T-cell (primary cell): ENCODE results near the gene ITGB7. TPM values are rescaled to one million over a fixed set of nuclear protein-coding genes. Genes with fewer than 3 reads are reported as not detected.

ENCODE experiments used
- ATAC-seq, 4 experiments: fragments of 200-7000 bp in 3 of 4; fragments of 150-1000 bp in 1 of 4; cut with Tn5 transposase; replicated peaks in 1 of 4; 1 replicate in 3 of 4; 2 replicates in 1 of 4; pipeline ENCODE4 v1.10.0; 2021; ENCODE audit warnings: moderate library complexity in 3 of 4, mild to moderate bottlenecking in 2 of 4, moderate number of reproducible peaks in 1 of 4
- CTCF ChIA-PET, 2 donors: fragments of 300-600 bp; sonication (Branson Sonifier 250); formaldehyde crosslinking; loops; one replicate each; lab custom pipeline; 2022; ENCODE audit warnings: antibody characterized with exemption in 2 of 2; lab: Charles Lee
- POLR2A ChIA-PET, 2 donors: fragments of 300-600 bp; sonication (Branson Sonifier 250); formaldehyde crosslinking; loops; one replicate each; lab custom pipeline; 2022; ENCODE audit warnings: antibody characterized with exemption in 2 of 2; lab: Charles Lee
- DNase-seq, 35 experiments: peaks; one replicate each; pipeline versions ENCODE4 v3.0.0 to v3.0.0-alpha.2; 2013 to 2023
- H3K27ac ChIP-seq: one replicate; pipeline ENCODE4 v1.5.1; 2013; ENCODE audit warnings: low read length
- H3K27me3 ChIP-seq, 2 experiments: replicated peaks in 1 of 2; 1 replicate in 1 of 2; 2 replicates in 1 of 2; pipeline versions ENCODE4 v1.6.1 to v1.7.0; 2013; ENCODE audit warnings: low read length in 1 of 2, mixed read lengths in 1 of 2; ENCODE audit not compliant: control insufficient read depth in 2 of 2, insufficient read depth in 2 of 2; ENCODE audit errors: extremely low read depth in 1 of 2
- H3K36me3 ChIP-seq, 2 donors: 1 replicate in 1 of 2; 2 replicates in 1 of 2; pipeline versions ENCODE4 v1.6.1 to v1.7.0; 2013; ENCODE audit warnings: low read length in 1 of 2; ENCODE audit not compliant: control insufficient read depth in 2 of 2, insufficient read depth in 1 of 2; ENCODE audit errors: extremely low read depth in 1 of 2
- H3K4me1 ChIP-seq, 2 experiments: 1 replicate in 1 of 2; 2 replicates in 1 of 2; pipeline versions ENCODE4 v1.6.1 to v1.7.0; 2013; ENCODE audit warnings: low read length in 2 of 2, mixed read lengths in 1 of 2; ENCODE audit not compliant: insufficient read depth in 2 of 2, control insufficient read depth in 1 of 2; ENCODE audit errors: extremely low read depth in 1 of 2
- H3K4me3 ChIP-seq, 2 donors: 1 replicate in 1 of 2; 2 replicates in 1 of 2; pipeline versions ENCODE4 v1.5.1 to v1.7.0; 2013; ENCODE audit warnings: mild to moderate bottlenecking in 2 of 2, low read length in 1 of 2, moderate library complexity in 1 of 2; ENCODE audit not compliant: control insufficient read depth in 1 of 2; ENCODE audit errors: extremely low read depth in 1 of 2
- H3K9me3 ChIP-seq: 2 replicates; pipeline ENCODE4 v1.7.0; 2013
- H3K27ac Mint-ChIP-seq, 2 donors: one replicate each; pipeline ENCODE4 v1.8.0; 2020 to 2021; ENCODE audit warnings: mild to moderate bottlenecking in 2 of 2, mixed read lengths in 2 of 2
- H3K27me3 Mint-ChIP-seq, 2 donors: one replicate each; pipeline ENCODE4 v1.8.0; 2021 to 2022; ENCODE audit warnings: mixed read lengths in 2 of 2
- H3K36me3 Mint-ChIP-seq: one replicate; pipeline ENCODE4 v1.8.0; 2021; ENCODE audit warnings: mixed read lengths
- H3K4me1 Mint-ChIP-seq, 3 donors: one replicate each; pipeline ENCODE4 v1.8.0; 2020 to 2022; ENCODE audit warnings: mixed read lengths in 3 of 3, mild to moderate bottlenecking in 1 of 3
- H3K4me3 Mint-ChIP-seq, 3 donors: one replicate each; pipeline ENCODE4 v1.8.0; 2020 to 2022; ENCODE audit warnings: mild to moderate bottlenecking in 3 of 3, mixed read lengths in 3 of 3, moderate library complexity in 3 of 3
- H3K9me3 Mint-ChIP-seq, 3 donors: one replicate each; pipeline ENCODE4 v1.8.0; 2020 to 2022; ENCODE audit warnings: mixed read lengths in 3 of 3
- WGBS: methylation state at CpG from one replicate; pipeline ENCODE4 v1.1.5; 2013; ENCODE audit warnings: missing lambda C conversion rate; ENCODE audit not compliant: insufficient coverage; 5-methylcytosine and 5-hydroxymethylcytosine counted together
- total RNA-seq, 35 experiments: library from RNA in 6 of 35; stranded (reverse) in 6 of 35; fragments of 120-200 nt in 1 of 35; gene quantifications; one replicate each; pipeline versions ENCODE4 v1.2.1 to v1.2.4 and lab custom pipeline; 2013 to 2026

ITGB7 gene
- total RNA-seq, 5 donors from 2014 or later (not counting 1 experiment from before 2014, with no cell fraction given), result 247 to 590 (median 469) TPM

GRCh38 chr12:53251477-53252348 lies 44.7 kb upstream of the ITGB7 start:
- POLR2A ChIA-PET, result interaction anchor here in 1 of 2 donors (0.6 kb wide), 1 partner anchor 239 kb away, joined by 3 read pairs; no protein-coding TSS in a partner anchor
- H3K36me3 Mint-ChIP-seq, result peaks cover 5% of the 10 kb centered on the region
- WGBS, result under 1% methylated on average over 38 of the region's 51 CpGs

GRCh38 chr12:53245286-53245685 lies 38.2 kb upstream of the ITGB7 start:
- Histone ChIP-seq H3K27me3 (peaks cover 0 to 14% of the 10 kb centered on the region in 2 experiments), H3K36me3 (no peaks in the 10 kb centered on the region), H3K27ac (no peak overlapping the region), H3K4me3 (no peak overlapping the region), H3K4me1 (no peaks in the 10 kb centered on the region), H3K9me3 (no peaks in the 10 kb centered on the region)
- CTCF ChIA-PET, result interaction anchor here (0.7 to 1.1 kb wide), 4 partner anchors 8 to 248 kb away, joined by 3 to 6 read pairs (median 4); no protein-coding TSS in a partner anchor
- peaks cover 0 to 9% (median 8%) of the 10 kb centered on the region in 3 donors for H3K4me1 Mint-ChIP-seq
- peaks cover 5% of the 10 kb centered on the region in 2 donors for H3K27me3 Mint-ChIP-seq
- no CpG with 5 or more reads among the region's 3 CpGs for WGBS
- no peaks in the 10 kb centered on the region for H3K9me3 Mint-ChIP-seq
- ATAC-seq (no peak), DNase-seq (no peak)
- no peak overlapping the region for H3K27ac Mint-ChIP-seq
- no peak overlapping the region for H3K4me3 Mint-ChIP-seq
- no peaks in the 10 kb centered on the region for H3K36me3 Mint-ChIP-seq
- POLR2A ChIA-PET, result no interaction called here

More at GRCh38 chr12:53251477-53252348, 44.7 kb upstream of the ITGB7 start:
- peak overlapping the region; percentile 85 to 99 (median 96) for H3K4me3 Mint-ChIP-seq
- peak overlapping the region; percentile 96 to 97 for H3K27ac Mint-ChIP-seq
- peak overlapping the region; percentile 62 for H3K27ac ChIP-seq
- peaks cover 26 to 51% of the 10 kb centered on the region in 2 experiments for H3K4me1 ChIP-seq
- H3K27me3 ChIP-seq, result no peaks in the 10 kb centered on the region
- peak overlapping the region; percentile 63 to 76 for H3K4me3 ChIP-seq
- CTCF ChIA-PET, result interaction anchor here (0.9 to 3.0 kb wide), 18 partner anchors 15 to 91 kb away, joined by 3 to 22 read pairs (median 4); partner anchors contain the start of genes AAAS (in 1 of the 2) and ESPL1 (in 1 of the 2)
- no peaks in the 10 kb centered on the region for H3K9me3 Mint-ChIP-seq
- H3K36me3 ChIP-seq, result peaks cover 0 to 5% of the 10 kb centered on the region in 2 donors
- peak; percentile 86 to 91 (median 88) for ATAC-seq
- DNase-seq, result peak; percentile 32 to 82 (median 60)
- no peaks in the 10 kb centered on the region for H3K9me3 ChIP-seq
- H3K4me1 Mint-ChIP-seq, result peaks cover 38 to 53% (median 46%) of the 10 kb centered on the region in 3 donors
- H3K27me3 Mint-ChIP-seq, result no peaks in the 10 kb centered on the region

- no peaks in the 10 kb centered on the region for H3K9me3 Mint-ChIP-seq
- Histone ChIP-seq H3K4me1 (no peaks in the 10 kb centered on the region), H3K27ac (no peak overlapping the region), H3K36me3 (no peaks in the 10 kb centered on the region), H3K9me3 (no peaks in the 10 kb centered on the region), H3K27me3 (peaks cover 0 to 14% of the 10 kb centered on the region in 2 experiments), H3K4me3 (no peak overlapping the region)
- no peak for DNase-seq
- H3K27me3 Mint-ChIP-seq, result peaks cover 5% of the 10 kb centered on the region in 2 donors
- ATAC-seq, result no peak
- H3K27ac Mint-ChIP-seq, result no peak overlapping the region
- WGBS, result 100% methylated on average over 1 of the region's 1 CpG
- peaks cover 0 to 9% (median 8%) of the 10 kb centered on the region in 3 donors for H3K4me1 Mint-ChIP-seq
- no peaks in the 10 kb centered on the region for H3K36me3 Mint-ChIP-seq
- POLR2A ChIA-PET, result interaction anchor here in 1 of 2 donors (0.5 kb wide), 1 partner anchor 163 kb away, joined by 3 read pairs; no protein-coding TSS in a partner anchor
- CTCF ChIA-PET, result interaction anchor here (0.9 to 1.1 kb wide), 3 partner anchors 9 to 30 kb away, joined by 3 to 6 read pairs (median 4); no protein-coding TSS in a partner anchor
- no peak overlapping the region for H3K4me3 Mint-ChIP-seq
Observed at GRCh38 chr12:53244337-53244736, 37.3 kb upstream of the ITGB7 start.

GRCh38 chr12:53241623-53242412 lies 34.8 kb upstream of the ITGB7 start:
- 88% methylated on average over 9 of the region's 11 CpGs for WGBS
- H3K27ac Mint-ChIP-seq, result no peak overlapping the region
- Histone ChIP-seq H3K27me3 (peaks cover 0 to 14% of the 10 kb centered on the region in 2 experiments), H3K27ac (no peak overlapping the region), H3K4me3 (no peak overlapping the region), H3K4me1 (peaks cover 0 to 4% of the 10 kb centered on the region in 2 experiments), H3K36me3 (no peaks in the 10 kb centered on the region), H3K9me3 (no peaks in the 10 kb centered on the region)
- no peak for DNase-seq
- peaks cover 9 to 19% (median 17%) of the 10 kb centered on the region in 3 donors for H3K4me1 Mint-ChIP-seq
- H3K9me3 Mint-ChIP-seq, result no peaks in the 10 kb centered on the region
- no peaks in the 10 kb centered on the region for H3K36me3 Mint-ChIP-seq
- H3K4me3 Mint-ChIP-seq, result no peak overlapping the region
- POLR2A ChIA-PET, result interaction anchor here in 1 of 2 donors (0.6 kb wide), 1 partner anchor 18 kb away, joined by 4 read pairs; no protein-coding TSS in a partner anchor
- H3K27me3 Mint-ChIP-seq, result peaks cover 5% of the 10 kb centered on the region in 2 donors
- CTCF ChIA-PET, result no interaction called here
- ATAC-seq, result no peak

- Histone ChIP-seq H3K27me3 (peaks cover 0 to 14% of the 10 kb centered on the region in 2 experiments), H3K27ac (no peak overlapping the region), H3K9me3 (no peaks in the 10 kb centered on the region), H3K4me1 (peaks cover 8 to 24% of the 10 kb centered on the region in 2 experiments), H3K36me3 (no peaks in the 10 kb centered on the region), H3K4me3 (no peak overlapping the region)
- ChIA-PET POLR2A (interaction anchor here in 1 of 2 donors (0.6 kb wide), 1 partner anchor 194 kb away, joined by 4 read pairs; no protein-coding TSS in a partner anchor), CTCF (interaction anchor here in 1 of 2 donors (0.5 kb wide), 1 partner anchor 120 kb away, joined by 4 read pairs; no protein-coding TSS in a partner anchor)
- H3K27ac Mint-ChIP-seq, result peak overlapping the region in 1 of 2 donors; percentile 23
- WGBS, result 90% methylated on average over 10 of the region's 10 CpGs
- H3K9me3 Mint-ChIP-seq, result no peaks in the 10 kb centered on the region
- H3K4me3 Mint-ChIP-seq, result no peak overlapping the region
- no peak for ATAC-seq
- DNase-seq, result no peak
- H3K27me3 Mint-ChIP-seq, result peaks cover 0 to 5% of the 10 kb centered on the region in 2 donors
- no peaks in the 10 kb centered on the region for H3K36me3 Mint-ChIP-seq
- H3K4me1 Mint-ChIP-seq, result peaks cover 26 to 38% (median 30%) of the 10 kb centered on the region in 3 donors
Observed at GRCh38 chr12:53239643-53240258, 32.7 kb upstream of the ITGB7 start.
